HG02852 (cell line): ENCODE measurements around the gene HPCAL1.

Source experiments
- ATAC-seq: cut with Tn5 transposase; IDR thresholded peaks from one replicate; pipeline ENCODE4 v1.9.1; 2021; ENCODE audit warnings: mild to moderate bottlenecking, moderate library complexity; ENCODE audit not compliant: unreplicated experiment

The HPCAL1 gene

GRCh38 chr2:10352361-10352760 lies 49.7 kb downstream of the HPCAL1 start:
- ATAC-seq, result no peak

DNA sequence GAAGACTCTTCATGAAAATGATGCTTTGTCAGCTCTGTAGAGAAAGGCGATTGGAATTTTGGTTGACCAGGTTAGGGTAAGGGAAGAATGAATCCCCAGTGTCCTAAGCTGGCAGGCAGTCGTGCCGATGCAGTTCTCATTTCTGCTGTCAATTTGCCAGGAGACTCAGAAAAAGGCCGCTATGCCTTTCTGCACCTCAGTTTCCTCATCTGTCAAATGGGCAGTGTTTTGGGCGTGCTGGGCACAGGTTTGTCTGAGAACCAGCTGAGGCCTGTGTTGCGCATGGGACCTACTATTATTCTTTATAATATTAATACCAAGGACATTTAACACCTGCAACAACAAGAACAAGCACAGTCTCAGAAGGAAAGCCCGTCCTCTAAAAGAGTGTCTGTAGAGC lies 50.3 kb downstream of the HPCAL1 start:
- no peak for ATAC-seq

DNA sequence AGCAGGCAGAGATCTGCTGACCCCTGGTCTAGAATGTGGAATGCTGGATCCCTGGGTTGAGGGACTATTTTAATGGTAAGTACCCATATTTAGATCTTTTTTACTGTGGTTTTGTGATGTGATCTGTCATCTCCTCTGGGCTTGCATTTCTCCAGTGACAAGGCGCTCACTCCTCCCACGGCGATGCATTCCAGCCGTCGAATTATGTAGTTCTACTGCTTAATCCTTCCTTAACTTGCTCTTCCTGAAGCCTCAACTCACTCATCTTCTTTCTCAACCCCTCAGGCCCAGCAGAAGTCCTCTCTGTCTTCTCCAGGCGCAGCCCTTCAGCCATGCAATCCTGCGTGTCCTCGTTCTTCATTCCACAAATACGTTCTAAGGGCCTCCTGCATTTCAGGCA lies 51.2 kb downstream of the HPCAL1 start:
- no peak for ATAC-seq

DNA sequence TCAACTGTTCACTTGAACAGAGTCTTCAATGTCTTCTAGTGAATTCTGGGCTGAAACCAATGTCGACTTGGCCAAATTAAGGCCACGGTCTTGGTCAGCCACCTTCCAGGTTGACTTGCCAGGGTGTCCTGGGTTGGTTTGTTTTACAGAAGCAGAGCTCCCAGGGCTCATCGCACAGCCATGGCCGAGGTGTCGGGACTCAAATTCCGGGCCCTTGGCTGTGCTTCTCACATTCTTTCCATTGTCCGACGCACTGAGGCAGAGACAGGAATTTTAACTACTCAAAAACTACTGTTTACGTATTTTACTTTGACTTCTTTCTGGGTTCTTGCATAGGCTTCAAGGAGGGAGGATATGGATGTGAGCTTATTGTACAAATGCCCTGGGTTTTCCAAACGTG lies 51.7 kb downstream of the HPCAL1 start:
- ATAC-seq, result no peak

DNA sequence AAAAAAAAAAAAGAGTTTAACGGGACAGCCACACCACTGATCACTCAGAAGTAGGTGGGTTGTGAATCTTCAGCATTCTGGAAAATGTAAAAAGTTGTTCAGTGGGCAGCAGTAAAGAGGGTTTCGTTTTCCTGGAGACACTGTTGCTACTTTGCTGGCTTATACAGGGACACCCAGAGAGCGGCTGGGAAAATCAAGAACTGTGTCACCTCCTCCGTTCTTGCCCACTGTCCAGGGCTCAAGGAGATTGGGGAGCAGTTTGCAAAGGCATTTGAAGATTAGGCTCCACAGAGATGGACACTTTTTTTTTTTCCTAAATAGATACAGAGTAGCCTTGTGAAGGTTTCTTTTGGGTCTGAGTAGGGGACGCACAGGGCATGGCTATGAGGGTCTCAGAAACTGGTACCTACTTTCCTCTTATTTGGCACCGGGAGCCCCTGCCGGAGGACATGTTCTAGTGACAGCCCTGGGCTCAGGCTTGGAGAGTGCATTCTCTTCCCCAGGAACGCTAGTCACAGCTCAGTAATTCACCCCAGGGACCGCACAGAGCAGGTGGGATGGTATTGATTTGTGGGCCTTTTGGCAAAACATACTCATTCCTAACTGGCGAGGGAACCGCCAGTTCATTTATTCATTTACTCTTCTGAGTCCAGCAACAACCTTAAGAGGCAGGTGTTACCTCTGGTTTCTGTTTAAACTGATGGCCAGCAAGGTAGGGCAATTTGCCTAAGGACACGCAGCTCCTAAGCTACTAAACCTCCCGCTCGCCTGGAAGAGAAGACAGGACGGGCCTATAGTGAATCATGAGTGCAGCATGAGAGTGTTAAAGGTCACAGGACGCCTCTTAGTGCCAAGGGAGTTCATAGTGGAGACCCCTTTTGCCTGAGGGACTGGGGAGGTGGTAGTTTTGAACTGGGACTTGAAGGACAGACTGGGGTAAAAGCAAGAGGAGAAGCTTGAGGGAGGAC lies 53.1 kb downstream of the HPCAL1 start:
- no peak for ATAC-seq

DNA sequence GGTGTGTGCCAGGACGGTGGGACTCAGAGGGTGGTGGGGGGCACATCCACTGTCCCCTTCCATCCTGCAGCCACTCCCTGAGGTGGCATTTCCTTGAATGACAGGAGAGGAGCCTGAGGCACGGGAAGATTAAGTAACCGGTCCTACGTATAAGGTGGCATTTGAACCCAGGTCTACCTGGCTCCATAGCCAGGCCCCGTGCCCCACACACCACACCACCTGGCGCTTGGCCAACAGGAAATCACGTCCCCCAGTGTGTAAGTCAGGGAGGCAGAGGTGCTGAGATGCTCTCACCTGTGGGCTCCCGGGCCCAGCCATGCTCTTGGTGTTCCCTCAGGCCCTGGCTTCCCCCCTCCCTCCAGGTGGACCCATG lies 53.7 kb downstream of the HPCAL1 start:
- no peak for ATAC-seq

DNA sequence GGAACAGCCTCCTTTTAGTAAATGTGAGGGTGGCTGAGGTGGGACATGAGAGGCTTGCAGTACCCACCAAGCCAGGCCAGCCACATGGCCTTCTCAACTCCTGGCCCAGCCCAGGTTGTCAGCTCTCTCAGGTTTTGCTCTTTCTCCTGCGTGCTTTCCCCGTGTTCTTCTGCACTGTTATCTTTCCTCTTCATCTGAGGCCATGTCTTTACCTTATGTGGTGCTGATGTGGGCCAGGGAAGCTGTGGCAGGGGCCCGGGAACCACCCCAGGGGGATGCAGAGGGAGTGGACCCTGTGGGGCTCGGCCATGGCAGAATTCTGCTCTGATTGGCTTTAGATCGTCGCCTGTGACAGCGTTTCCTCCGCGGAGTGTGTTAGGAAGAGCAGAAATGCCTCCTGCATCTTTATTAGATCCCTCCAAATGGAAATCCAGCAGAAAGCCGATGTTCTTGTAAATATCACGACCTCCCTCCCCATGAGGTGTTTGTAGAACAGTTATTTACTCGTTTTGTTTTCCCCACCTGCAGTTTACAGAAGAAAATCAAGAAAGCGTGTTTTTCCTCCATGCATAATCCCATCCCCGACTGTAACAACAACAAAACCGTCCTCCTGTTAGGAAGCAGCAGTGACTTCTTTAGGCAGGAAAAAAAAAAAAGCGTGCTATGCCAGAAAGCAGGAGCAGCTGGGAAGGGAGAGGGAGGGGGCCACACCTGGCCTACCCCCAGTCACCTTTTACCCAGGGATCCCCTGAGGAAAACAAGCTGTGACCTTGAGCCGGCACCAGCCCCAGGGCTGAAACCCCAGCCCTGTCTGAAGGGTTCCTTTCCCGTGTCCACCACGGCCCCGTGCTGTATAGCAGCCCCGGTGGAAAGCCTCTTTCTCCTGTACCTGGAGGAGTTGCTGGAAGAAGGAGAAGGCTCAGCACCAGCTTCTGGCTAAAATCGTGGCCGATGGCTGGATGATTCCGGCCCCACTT lies 54.8 kb downstream of the HPCAL1 start:
- ATAC-seq, result no peak

GRCh38 chr2:10359246-10359645 lies 56.5 kb downstream of the HPCAL1 start:
- ATAC-seq, result no peak

- ATAC-seq, result no peak
Observed at GRCh38 chr2:10359731-10360329, 57.1 kb downstream of the HPCAL1 start.

GRCh38 chr2:10360460-10360849 lies 57.8 kb downstream of the HPCAL1 start:
- no peak for ATAC-seq

DNA sequence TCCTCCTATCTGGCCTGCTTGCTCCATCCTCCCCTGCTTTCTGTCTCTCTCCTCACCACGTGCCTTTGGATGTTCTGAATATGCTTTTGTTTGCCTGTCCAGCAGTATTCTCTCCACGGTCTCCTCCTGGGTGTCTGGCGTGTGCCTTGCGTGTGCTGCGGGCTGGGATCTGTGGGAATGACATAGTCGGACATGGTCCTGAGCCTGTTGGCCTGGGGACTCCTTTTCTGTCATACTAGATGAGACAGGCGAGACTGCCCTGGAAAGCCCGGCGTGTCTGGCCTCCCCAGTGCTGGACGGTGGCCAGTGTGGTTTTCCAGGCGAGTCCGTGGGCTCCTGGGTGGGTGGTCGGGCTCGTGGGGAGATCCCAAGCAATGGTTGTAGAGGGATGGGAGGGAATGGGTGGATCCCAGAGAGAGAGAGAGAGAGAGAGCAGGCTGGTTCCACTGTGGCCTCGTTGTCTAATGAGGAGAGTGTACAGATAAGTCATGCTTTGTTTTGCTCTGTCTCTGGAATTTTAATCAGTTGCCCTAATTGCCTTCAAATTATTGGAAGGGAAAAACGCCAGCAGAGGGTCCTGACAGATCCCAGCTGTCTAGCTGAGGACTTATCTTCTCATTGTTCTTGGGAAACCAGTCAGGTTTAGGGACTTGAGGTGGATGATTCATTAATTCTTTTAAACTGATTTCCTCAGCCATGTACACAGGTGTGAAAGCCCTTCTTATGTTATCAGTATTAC lies 58.3 kb downstream of the HPCAL1 start:
- ATAC-seq, result no peak

DNA sequence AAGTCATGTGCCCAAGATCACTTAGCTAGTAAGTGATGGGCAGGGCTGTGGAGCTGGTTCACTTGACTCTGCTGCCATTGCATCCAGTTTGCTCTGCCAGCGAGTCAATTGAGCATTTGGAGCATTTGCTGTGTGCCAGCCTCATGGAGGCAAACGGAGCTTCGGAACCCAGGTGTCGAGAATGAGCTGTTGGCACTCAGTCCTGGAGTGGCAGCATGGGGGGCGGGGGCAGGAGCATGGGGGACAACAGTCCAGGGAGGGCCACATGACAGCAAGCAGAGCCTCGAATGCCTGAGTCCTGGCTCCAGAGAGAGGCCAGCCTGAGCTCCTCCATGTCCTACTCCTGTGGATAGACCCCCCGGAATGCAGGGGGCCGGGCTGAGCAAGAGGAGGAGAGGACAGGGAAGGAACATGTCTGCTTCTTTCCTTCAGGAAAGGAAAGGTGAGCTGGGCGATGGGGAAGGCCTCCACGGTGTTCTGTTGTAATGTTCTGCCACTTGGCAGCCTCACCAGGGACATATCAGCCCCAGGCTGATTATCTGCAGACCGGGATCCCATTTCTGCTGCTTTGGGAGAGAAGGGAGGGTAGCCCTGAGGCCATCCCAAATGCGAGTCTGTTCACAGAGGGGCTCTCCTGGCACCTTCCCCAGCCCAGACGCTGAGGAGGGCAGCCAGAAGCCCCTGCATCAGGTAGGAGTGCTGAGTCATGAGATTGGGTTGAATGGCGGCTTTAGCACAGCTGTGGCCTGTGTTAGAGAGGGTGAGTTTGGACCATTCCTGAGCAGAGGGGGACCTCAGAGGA lies 59.6 kb downstream of the HPCAL1 start:
- no peak for ATAC-seq

DNA sequence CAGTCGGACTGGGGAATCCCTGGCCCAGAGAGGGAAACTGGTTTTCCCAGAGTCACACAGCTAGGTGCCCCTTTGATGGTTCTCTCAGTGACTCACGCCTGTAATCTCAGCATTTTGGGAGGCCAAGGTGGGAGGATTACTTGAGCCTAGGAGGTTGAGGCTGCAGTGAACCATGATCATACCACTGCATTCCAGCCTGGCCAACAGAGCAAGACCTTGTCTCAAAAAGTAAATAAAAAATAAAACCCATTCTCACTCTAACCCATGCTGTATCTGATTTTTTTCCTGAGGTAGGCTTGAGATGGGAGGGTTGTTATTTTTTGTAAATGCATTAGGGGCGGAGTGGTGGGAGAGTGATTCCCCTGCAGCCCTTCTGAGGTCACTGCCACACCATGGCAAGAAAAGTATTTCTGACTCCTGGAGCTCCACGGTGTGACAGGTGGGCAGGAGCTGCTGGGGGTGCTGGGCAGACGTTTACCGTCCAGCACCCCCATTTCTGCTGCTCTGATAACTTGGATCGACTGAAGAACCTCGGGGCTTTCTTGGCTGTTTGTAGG lies 60.3 kb downstream of the HPCAL1 start:
- ATAC-seq, result no peak

GRCh38 chr2:10363861-10364610 lies 61.3 kb downstream of the HPCAL1 start:
- no peak for ATAC-seq

GRCh38 chr2:10365412-10365811 lies 62.7 kb downstream of the HPCAL1 start:
- no peak for ATAC-seq

- no peak for ATAC-seq
Observed at GRCh38 chr2:10366601-10367270, 64.0 kb downstream of the HPCAL1 start.

GRCh38 chr2:10367472-10368439 lies 65.1 kb downstream of the HPCAL1 start:
- ATAC-seq, result no peak
